ENCODE data around the gene SBK3.

SBK3 gene

GRCh38 chr19:55554302-55554701, 9.0 kb upstream of the SBK3 start:
- TF ChIP-seq CTCF (conservative IDR thresholded peaks at IDR 0.05; ENCODE audit: control insufficient read depth, insufficient read depth, low read depth, low read length) = no peak
- no peak overlapping the region for H3K4me3 ChIP-seq (ENCODE audit: control insufficient read depth, low read depth, low read length)
- DNase-seq (ENCODE audit: low read depth) = no peak

- no peak for DNase-seq (ENCODE audit: low read depth)
- no peak overlapping the region for H3K4me3 ChIP-seq (ENCODE audit: control insufficient read depth, low read depth, low read length)
- no peak for TF ChIP-seq CTCF (conservative IDR thresholded peaks at IDR 0.05; ENCODE audit: control insufficient read depth, insufficient read depth, low read depth, low read length)
Observed at GRCh38 chr19:55553217-55554182, 8.2 kb upstream of the SBK3 start.

GRCh38 chr19:55552620-55553019, 7.3 kb upstream of the SBK3 start:
- TF ChIP-seq CTCF (conservative IDR thresholded peaks at IDR 0.05; ENCODE audit: control insufficient read depth, insufficient read depth, low read depth, low read length) = no peak
- DNase-seq (ENCODE audit: low read depth) = peak; percentile 84

GRCh38 chr19:55552206-55552605, 6.9 kb upstream of the SBK3 start:
- H3K4me3 ChIP-seq (ENCODE audit: control insufficient read depth, low read depth, low read length) = no peak overlapping the region
- no peak for DNase-seq (ENCODE audit: low read depth)
- TF ChIP-seq CTCF (conservative IDR thresholded peaks at IDR 0.05; ENCODE audit: control insufficient read depth, insufficient read depth, low read depth, low read length) = no peak

More at GRCh38 chr19:55552620-55553019, 7.3 kb upstream of the SBK3 start:
- H3K4me3 ChIP-seq (ENCODE audit: control insufficient read depth, low read depth, low read length) = no peak overlapping the region

GRCh38 chr19:55550321-55550650, 4.9 kb upstream of the SBK3 start:
- no peak for TF ChIP-seq CTCF (conservative IDR thresholded peaks at IDR 0.05; ENCODE audit: control insufficient read depth, insufficient read depth, low read depth, low read length)
- H3K4me3 ChIP-seq (ENCODE audit: control insufficient read depth, low read depth, low read length) = no peak overlapping the region
- no peak for DNase-seq (ENCODE audit: low read depth)

GRCh38 chr19:55549500-55550320, 4.4 kb upstream of the SBK3 start:
- TF ChIP-seq CTCF (conservative IDR thresholded peaks at IDR 0.05; ENCODE audit: control insufficient read depth, insufficient read depth, low read depth, low read length) = no peak
- DNase-seq (ENCODE audit: low read depth) = peak; percentile 91
- no peak overlapping the region for H3K4me3 ChIP-seq (ENCODE audit: control insufficient read depth, low read depth, low read length)
